ENCODE data around the gene UTY. TPM values are rescaled to one million over a fixed set of nuclear protein-coding genes. Genes with fewer than 3 reads are reported as not detected.

UTY gene
- 94.3 TPM for total RNA-seq

DNA sequence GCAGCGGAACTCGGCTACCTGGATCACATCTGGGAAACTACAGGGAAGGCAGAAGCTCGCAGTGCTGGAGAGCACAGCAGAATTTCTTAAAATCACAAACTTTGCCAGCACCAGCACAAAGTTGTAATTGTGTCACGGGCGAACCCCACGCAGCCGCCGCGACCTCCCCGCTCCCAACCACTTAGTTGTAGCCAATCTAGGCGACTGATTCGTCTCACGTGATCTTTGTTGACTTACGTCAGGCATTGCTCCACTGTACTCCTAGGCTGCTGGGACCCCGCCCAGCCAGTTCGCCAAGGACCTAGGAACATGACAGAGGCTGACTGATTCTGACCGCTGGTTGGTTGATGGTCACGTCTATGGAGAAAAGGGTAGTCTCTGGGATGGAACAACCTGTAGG lies at the start of gene UTY:
Gene UTY (minus strand): TSS at position 206 of the 400 bp plus-strand sequence. CDS start 368 bp downstream, outside the sequence.
- peak in 2 of 3 donors; percentile 87 to 94 for DNase-seq (ENCODE audit: low read depth in 2 of 3, low spot score in 2 of 3)

DNA sequence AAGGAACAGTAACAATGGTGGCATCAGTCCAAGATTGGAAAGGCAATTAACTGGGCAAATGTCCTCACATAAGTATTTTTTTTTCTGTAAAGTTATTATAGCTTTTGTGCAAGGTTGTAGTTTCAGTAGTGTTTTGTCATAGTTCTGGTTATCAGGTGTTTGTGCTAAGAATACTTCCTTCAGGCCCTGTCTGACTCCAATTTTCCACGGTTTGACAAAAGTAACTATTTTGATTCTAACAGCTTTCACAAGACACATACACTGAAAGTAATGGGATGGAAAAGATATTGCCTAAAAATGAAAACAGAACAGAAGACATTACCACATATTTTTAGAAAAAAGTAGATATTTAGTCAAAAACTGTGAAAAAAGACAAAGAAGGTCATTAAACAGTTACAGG lies 40.6 kb upstream of the UTY start:
- DNase-seq (ENCODE audit: low read depth in 2 of 3, low spot score in 2 of 3): no peak

DNA sequence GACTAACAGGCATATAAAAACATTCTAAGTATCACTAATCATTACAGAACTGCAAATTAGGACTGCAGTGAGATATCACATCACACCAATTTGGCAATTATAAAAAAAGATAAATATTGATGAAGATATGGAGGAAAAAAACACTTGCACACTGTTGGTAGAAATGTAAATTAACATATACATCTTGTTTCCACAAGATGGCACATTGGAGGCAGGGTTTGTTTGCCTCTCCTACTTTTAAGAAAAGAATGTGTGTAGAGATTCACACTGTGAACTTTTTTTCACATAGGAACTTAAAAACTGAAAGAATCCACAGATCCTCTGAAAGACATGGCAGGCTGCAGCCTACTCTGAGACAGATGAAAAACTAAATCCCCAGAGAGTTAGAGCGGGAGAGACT lies 21.4 kb upstream of the UTY start:
- peak in 1 of 3 donors; percentile 1 for DNase-seq (ENCODE audit: low read depth in 2 of 3, low spot score in 2 of 3)

DNA sequence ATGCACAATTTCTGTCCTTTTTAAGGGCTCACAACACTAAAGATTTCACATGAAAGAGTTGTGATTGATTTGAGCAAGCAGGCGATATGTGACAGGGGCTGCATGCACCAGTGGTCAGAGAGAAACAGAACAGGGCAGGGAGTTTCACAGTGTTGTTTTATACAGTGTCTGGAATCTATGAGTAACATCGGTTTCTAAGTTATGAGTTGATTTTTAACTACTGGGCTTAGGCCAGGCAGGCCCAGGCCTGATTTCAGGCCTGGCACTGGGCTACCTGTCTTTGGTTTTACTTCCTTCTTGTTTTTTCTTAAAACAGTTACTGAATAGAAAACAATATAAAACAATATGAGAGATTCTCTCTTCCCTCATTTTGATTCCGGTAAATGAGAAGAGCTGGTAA lies 13.9 kb upstream of the UTY start:
- DNase-seq (ENCODE audit: low read depth in 2 of 3, low spot score in 2 of 3): no peak

DNA sequence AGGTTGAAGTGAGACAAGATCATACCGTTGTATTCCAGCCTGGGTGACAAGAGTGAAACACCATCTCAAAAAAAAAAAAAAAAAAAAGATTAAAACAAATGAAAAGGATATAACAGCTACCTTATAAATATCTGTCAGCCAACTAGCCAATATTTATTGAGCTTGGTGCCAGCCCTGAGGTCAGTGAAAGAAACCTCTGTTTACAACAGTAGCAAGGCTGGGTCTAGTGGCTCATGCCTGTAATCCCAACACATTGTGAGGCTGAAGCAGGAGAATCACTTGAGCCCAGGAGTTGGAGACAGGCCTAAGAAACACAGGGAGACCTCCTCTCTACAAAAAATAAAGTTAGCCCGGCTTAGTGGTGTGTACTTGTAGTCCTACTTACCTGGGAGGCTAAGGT lies 12.6 kb upstream of the UTY start:
- DNase-seq (ENCODE audit: low read depth in 2 of 3, low spot score in 2 of 3): no peak

DNA sequence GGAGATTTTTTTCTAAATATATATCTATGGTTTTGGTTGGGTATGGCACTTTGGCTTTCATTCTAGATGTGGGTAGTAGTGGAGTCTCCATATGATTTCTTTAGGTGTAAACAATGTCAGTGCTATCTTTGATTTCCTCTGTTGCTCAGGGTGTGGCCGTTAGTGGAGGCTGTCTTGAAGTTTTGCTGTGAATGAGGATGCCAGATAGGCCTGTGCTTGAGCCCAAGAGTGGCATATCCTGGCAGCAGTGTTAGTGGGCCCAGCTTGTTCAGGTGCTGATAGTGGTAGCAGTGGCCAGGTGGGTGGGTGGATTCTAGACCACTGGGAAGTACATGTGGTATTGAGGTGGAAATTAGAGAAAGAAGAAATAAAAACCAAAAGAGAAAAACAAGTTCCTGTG lies 8.9 kb upstream of the UTY start:
- peak in 1 of 3 donors; percentile 1 for DNase-seq (ENCODE audit: low read depth in 2 of 3, low spot score in 2 of 3)

DNA sequence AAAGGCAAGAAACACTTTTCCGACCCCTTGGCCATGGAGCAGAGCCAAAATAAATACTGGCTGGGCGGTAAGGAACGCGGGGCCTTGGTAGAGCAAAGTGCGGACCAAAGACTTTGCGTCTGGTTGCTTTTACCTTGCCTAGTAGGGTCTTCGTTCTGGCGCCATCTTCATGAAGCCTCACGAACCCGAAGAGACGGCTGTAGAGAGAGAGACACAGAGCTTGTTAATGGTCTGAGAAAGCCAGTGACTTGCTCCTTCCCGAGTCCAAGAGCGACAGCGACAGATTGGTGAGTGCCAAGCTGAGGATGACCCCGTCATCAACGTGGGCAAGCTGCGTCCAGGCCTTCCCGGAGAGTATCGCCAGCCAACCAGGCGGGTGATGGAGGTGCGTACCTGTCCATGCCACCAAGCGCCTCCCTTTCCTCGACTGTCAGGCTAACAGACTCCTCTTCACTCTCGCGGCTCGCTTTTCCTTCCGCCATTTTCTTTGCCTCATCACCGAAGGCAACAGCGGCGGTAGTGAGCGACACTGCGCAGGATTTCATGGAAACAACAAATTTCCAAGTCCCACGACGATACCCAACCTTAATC lies 617 bp downstream of the UTY start:
- peak in 2 of 3 donors; percentile 29 to 63 for DNase-seq (ENCODE audit: low read depth in 2 of 3, low spot score in 2 of 3)

DNA sequence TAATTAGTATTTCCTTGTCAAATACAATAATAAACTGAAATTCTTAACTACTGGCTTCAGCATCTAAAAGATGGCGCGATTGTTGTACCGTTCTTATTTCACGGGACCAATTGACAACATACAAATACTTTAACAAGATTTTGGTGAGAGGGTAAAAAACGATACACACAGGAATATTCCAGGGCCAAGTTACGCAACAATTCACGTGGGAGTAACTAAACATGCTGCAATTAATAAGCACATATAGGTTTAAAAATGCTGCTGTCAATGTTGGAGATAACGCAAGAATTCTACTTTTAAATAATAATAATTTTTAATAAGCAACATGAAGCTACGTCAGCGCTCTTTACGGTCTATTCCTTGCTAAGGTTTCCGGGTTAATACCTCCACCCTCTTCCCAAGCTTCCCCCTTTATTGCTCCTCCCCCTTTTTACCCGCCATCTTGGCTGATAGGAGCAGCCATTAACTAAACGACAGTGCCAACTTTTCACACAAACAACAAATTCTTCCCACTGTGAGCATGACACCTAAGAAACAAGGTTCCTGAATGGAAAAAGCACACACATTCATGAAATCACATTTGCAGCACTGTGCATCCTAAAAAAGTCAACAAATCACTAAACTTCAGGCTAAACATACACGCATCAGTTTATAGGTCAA lies 1.6 kb downstream of the UTY start:
- DNase-seq (ENCODE audit: low read depth in 2 of 3, low spot score in 2 of 3): peak in 2 of 3 donors; percentile 73 to 86

DNA sequence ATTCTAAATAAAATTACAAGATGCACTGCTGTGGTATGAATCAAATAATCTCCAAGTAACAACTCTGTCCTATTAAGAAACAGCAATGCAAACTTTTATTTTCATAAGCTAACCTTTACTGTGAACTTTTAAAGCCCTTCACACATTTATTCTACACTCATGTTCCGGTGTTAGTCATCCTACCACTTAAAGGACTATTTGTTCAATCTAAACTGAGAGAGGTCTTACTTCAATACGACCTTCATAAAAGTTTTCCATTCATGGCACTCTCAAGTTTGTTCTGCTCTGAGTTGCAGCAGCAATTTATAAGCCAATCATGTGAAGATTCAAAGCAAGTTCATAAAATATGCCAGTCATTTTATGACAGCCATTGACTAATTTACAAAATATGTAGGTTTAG lies 4.8 kb downstream of the UTY start:
- no peak for DNase-seq (ENCODE audit: low read depth in 2 of 3, low spot score in 2 of 3)

DNA sequence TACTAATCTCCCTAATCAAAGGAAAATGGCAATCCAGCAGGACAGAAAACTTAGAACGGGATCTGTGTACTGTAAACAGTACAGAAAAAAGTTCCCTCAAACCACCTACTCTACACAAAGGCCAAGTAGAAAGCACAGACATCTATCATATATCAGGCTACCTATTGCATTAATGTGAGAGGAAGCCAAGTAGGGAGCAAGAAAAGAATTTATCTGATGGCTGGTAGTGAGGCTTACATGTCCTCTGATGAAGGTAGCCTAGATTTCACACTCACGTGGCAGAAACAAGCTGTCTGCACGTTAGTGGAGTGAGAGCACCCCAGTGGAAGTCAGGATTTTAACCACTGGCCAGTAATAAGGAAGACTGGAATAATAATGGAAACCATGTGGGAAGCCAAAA lies 28.3 kb downstream of the UTY start:
- no peak for DNase-seq (ENCODE audit: low read depth in 2 of 3, low spot score in 2 of 3)

DNA sequence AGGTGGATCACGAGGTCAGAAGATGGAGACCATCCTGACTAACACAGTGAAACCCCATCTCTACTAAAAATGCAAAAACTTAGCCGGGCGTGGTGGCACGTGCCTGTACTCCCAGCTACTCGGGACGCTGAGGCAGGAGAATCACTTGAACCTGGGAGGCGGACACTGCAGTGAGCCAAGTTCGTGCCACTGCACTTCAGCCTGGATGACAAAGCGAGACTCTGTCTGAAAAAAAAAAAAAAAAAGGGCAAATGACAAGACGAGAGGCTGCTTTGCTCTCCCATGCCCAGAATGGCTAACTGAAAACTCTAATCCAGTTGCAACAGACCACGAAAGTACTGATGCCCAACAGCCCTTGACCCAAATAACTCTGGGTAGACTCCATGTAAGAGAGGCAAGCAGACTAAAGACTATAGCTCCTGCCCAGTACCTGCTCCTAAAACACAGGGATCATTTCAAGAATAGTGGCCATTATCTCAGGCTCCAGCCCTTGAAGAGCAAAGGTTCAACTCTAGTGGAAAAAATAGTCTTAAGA lies 29.2 kb downstream of the UTY start:
- no peak for DNase-seq (ENCODE audit: low read depth in 2 of 3, low spot score in 2 of 3)

DNA sequence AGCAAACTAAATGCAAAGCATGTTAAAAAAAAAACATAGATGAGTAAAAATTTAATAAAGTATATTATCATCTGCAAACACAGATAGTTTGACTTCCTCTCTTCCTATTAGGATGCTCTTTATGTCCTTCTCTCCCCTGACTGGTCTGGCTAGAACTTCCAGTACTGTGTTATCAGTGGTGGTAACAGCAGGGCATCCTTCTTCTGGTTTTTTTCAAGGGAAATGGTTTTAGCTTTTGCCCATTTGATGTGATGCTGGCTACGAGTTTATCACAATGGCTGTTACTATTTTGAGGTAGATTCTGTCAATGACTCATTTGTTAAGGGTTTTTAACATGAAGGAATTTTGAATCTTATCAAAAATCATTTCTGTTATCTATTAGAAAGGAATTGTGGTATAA lies 34.3 kb downstream of the UTY start:
- no peak for DNase-seq (ENCODE audit: low read depth in 2 of 3, low spot score in 2 of 3)

DNA sequence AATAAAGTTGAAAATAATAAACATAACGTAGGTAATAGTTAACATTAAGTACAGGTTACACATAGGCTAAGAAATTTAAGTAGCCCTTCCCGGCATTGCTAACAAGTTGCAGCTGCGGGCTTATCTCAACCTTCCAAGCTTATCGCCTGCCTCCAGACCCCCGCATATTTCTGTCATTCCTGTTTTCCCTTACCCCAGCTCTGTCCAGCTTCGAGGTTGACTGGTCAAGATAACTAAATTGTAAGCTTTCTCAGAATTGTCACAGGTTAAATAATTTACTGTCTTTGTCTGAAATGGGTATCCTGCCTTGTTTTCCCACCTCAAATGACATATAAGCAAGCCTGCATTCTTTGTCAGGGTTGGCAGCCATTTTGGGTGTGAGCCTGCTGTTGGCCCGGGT lies 36.7 kb downstream of the UTY start:
- no peak for DNase-seq (ENCODE audit: low read depth in 2 of 3, low spot score in 2 of 3)

DNA sequence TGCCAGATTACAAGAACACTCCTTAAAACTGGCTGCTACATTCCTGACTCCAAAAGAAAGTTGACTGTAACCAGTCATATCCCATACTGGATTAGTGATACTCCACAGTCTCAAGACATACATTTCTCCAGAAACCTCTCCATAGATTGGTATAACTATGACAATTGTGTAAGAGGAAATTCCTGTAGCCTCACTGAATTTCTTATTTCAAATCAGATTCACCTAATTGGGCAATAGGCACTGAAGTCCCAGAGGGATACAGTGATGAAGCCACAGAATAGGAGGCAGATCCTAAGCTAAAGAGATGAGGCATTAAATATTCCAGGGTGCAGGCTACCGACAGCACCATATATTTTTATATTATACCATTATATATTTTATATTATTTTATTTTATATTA lies 39.0 kb downstream of the UTY start:
- DNase-seq (ENCODE audit: low read depth in 2 of 3, low spot score in 2 of 3): no peak

DNA sequence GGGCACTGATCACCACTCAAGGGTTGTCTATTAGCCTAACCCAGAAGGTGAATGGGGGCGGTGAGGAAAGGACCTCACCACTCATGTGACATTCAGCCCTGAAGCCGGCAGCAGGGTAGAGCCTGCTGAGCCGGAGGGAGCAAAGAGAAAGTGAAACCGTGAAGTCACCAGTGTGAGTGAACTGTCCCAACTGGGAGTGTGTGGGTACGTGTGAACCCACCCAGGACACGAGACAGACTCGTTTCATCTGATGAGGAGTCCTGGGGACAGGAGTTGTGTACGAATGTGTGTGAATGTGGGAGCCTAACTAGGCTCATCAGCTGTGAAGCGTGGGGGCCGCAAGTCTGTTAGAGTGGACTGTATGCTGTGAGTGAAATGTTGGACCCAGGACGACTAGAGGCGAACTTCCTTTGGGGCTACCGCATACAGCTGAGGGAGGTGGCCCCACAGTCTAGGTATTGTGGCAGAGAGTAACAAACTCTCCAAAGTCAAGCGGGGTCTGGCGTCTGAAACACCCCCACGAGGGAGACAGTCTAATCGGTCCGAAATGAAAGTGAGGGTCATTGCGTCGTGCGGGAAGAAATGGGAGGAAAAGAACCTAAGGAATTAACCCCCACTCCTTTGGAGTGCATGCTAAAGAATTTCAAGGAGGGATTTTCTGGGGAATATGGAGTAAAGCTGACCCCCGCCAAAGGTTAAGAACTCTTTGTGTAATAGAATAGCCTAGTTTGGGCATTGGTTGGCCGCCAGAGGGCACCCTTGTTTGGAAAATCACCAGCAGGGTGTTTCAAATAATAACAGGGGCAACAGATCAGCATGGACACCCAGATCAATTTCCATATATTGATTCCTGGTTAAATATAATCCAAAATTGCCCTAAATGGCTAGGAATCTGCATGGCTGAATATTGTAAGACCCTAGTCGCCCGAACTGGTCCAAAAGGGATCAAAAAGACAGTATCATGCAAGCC lies 43.6 kb downstream of the UTY start:
- DNase-seq (ENCODE audit: low read depth in 2 of 3, low spot score in 2 of 3): peak in 2 of 3 donors; percentile 51 to 58

DNA sequence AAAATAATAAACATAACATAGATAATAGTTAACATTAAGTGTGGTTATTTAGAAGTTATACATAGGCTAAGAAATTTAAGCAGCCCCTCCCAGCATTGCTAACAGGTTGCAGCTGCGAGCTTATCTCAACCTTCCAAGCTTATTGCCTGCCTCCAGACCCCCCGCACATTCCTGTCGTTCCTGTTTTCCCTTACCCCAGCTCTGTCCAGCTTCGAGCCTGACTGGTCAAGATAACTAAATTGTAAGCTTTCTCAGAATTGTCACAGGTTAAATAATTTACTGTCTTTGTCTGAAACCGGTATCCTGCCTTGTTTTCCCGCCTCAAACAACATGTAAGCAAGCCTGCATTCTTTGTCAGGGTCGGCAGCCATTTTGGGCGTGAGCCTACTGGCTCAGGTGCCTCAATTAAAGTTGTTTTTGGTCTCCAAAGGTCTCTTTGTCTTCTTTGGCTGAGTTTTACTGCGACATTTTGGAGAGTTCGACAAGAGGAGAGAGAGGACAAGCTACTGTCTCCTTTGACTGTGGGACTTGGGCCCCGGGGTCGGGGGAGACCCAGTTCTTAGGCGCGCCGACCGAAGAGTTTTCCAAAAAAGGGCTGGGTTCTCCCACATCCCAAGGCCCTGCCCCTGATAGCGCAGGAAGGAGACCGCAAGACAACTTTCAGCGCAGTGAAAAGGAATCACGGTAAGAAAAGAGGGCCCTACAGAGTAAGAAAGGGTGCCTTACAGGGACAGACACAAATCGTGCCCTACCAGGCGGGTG lies 44.4 kb downstream of the UTY start:
- no peak for DNase-seq (ENCODE audit: low read depth in 2 of 3, low spot score in 2 of 3)

DNA sequence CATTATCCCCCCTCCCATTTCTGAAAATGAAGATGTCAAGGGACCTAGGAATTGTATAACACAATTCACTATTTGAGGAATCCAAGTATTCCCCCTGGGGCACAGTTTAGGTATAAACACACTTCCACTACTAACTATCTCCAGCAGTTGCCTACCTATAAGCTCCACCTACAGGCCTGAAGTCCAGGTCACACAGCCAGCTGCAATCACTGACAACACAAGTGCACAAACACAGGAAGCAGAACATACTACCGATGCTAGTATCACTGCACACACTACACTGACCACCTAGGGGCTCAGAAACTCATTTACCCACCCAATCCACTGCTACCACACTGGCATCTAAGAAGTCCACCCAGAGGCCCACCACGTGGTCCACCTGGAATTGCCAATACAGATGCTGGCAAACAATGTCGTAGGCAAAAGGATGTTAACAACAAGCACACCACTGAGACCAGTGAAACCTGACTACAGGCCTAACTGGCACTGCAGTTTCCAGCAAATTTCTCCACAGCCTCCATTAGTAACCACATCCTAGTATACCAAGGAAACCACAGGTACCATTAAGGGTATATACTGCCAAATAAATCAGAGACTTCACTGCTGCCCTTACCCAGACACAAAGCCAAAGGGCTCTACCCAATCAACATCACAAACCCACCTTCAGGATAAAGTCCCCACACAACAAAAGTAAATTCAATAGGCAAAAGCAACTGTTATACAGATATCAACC lies 47.4 kb downstream of the UTY start:
- DNase-seq (ENCODE audit: low read depth in 2 of 3, low spot score in 2 of 3): no peak

DNA sequence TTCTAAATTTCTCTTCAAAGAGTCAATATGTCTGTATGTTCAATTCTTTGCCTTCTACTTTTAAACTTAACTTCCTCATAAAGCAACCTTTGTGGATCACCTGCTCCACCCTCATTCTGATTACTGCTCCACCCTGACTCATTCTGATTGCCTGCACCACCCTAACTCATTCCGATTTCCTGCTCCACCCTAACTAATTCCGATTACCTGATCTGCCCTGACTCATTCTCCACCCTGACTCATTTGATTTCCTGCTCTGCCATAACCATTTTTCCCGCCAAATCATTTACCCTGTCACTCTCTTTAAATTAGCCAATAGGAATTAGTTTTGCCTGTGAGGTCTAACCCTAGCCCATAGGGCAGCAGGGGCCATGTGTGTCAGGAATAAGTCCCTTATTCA lies 50.3 kb downstream of the UTY start:
- DNase-seq (ENCODE audit: low read depth in 2 of 3, low spot score in 2 of 3): no peak

DNA sequence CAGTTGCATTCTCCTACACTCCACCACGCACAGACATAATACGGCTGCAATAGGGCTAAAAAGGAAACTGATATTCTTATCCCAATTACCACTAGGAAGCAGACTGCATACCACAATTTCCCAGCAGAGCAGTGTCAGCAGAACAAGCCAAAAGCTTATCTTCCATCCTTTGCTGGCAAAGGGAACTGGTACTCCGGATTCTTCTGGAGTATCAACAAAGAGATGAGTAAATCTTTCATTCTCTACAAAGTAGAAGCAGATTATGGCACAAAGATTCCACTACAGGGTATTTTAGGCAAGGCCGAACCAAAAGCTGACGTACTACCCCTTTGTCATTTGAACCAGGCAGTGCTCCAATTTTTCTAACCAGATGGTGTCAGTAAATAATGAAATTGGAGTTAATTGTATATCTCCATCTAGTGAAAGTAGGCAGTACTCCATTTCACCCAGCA lies 56.5 kb downstream of the UTY start:
- peak in 2 of 3 donors; percentile 41 to 77 for DNase-seq (ENCODE audit: low read depth in 2 of 3, low spot score in 2 of 3)

Measured in hematopoietic multipotent progenitor cell (in vitro differentiated cells).